Measurements from ENCODE around the gene SLC9A9. TPM values are rescaled to one million over a fixed set of nuclear protein-coding genes. Genes with fewer than 3 reads are reported as not detected.

The SLC9A9 gene
- total RNA-seq, 1 experiment from 2014 or later = not detected

DNA sequence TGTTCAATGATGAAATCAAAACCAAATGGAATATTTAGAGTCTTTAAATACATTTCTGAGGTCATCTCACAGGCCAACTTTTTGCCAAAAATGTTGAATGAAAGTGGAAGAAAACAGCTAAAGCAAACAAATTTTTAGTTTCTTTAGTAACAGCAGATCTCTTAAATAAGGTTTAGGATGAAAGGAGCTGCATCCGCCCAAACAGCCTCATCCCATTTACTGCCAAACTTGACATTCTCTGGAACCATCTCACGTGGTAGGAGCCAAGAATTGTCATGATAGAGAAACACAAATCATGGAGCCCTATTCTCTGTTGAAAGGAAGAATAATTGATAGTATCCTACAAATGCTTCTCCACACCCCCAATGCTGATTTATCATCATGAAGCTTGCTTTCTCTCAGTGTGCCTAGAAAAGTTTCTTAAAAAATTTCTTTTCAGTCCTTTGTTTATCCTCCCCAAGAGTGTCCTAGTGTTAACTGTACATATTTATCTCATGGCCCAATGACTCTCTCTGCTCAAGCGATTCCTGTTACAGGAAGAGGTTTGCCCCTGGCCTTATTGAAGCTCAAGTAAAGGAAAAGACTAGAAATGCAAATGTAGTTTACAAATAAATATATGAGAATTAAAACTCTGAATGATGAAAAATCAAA lies 23.4 kb downstream of the SLC9A9 start:
- H3K27me3 Mint-ChIP-seq (ENCODE audit: insufficient read depth, unreplicated experiment) = peaks cover 13% of the 10 kb centered on the region
- DNase-seq = no peak
- no peaks in the 10 kb centered on the region for H3K4me1 ChIP-seq
- no peaks in the 10 kb centered on the region for H3K9me3 ChIP-seq
- ChIA-PET POLR2A (no interaction called here), CTCF (no interaction called here)
- TF ChIP-seq, protein P1, sequence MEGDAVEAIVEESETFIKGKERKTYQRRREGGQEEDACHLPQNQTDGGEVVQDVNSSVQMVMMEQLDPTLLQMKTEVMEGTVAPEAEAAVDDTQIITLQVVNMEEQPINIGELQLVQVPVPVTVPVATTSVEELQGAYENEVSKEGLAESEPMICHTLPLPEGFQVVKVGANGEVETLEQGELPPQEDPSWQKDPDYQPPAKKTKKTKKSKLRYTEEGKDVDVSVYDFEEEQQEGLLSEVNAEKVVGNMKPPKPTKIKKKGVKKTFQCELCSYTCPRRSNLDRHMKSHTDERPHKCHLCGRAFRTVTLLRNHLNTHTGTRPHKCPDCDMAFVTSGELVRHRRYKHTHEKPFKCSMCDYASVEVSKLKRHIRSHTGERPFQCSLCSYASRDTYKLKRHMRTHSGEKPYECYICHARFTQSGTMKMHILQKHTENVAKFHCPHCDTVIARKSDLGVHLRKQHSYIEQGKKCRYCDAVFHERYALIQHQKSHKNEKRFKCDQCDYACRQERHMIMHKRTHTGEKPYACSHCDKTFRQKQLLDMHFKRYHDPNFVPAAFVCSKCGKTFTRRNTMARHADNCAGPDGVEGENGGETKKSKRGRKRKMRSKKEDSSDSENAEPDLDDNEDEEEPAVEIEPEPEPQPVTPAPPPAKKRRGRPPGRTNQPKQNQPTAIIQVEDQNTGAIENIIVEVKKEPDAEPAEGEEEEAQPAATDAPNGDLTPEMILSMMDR (IDR thresholded peaks at IDR 0.05; ENCODE audit: insufficient read depth in 1 of 2, low read depth in 1 of 2, low read length in 1 of 2, severe bottlenecking in 1 of 2, unreplicated experiment in 1 of 2) = no peak
- no peak overlapping the region for H3K4me3 Mint-ChIP-seq (ENCODE audit: unreplicated experiment)
- H3K27ac Mint-ChIP-seq (ENCODE audit: unreplicated experiment) = no peak overlapping the region
- no peaks in the 10 kb centered on the region for H3K27me3 ChIP-seq (replicated peaks; ENCODE audit: control insufficient read depth, insufficient read depth, low read length)
- no peak overlapping the region for H3K4me3 ChIP-seq (ENCODE audit: low read depth, low read length)
- H3K9me3 Mint-ChIP-seq (ENCODE audit: unreplicated experiment) = no peaks in the 10 kb centered on the region
- no peaks in the 10 kb centered on the region for H3K36me3 ChIP-seq (ENCODE audit: control insufficient read depth, insufficient read depth, low read length)
- intact Hi-C loops (cut with micrococcal nuclease; ENCODE audit: unreplicated experiment) = no loop called here
- no TSS peak for BruUV-seq (replicated peaks)
- no peaks in the 10 kb centered on the region for H3K4me1 Mint-ChIP-seq (ENCODE audit: low read depth, unreplicated experiment)
- no peaks in the 10 kb centered on the region for H3K36me3 Mint-ChIP-seq (ENCODE audit: insufficient read depth, unreplicated experiment)

- Mint-ChIP-seq H3K9me3 (ENCODE audit: unreplicated experiment) (no peaks in the 10 kb centered on the region), H3K4me1 (ENCODE audit: low read depth, unreplicated experiment) (no peaks in the 10 kb centered on the region), H3K27me3 (ENCODE audit: insufficient read depth, unreplicated experiment) (peaks cover 3% of the 10 kb centered on the region), H3K4me3 (ENCODE audit: unreplicated experiment) (no peak overlapping the region), H3K27ac (ENCODE audit: unreplicated experiment) (no peak overlapping the region), H3K36me3 (ENCODE audit: insufficient read depth, unreplicated experiment) (no peaks in the 10 kb centered on the region)
- ChIA-PET CTCF (no interaction called here), POLR2A (no interaction called here)
- no peaks in the 10 kb centered on the region for H3K36me3 ChIP-seq (ENCODE audit: control insufficient read depth, insufficient read depth, low read length)
- TF ChIP-seq, protein P1 (IDR thresholded peaks at IDR 0.05; ENCODE audit: insufficient read depth in 1 of 2, low read depth in 1 of 2, low read length in 1 of 2, severe bottlenecking in 1 of 2, unreplicated experiment in 1 of 2) = no peak
- H3K4me1 ChIP-seq = no peaks in the 10 kb centered on the region
- no TSS peak for BruUV-seq (replicated peaks)
- intact Hi-C loops (cut with micrococcal nuclease; ENCODE audit: unreplicated experiment) = no loop called here
- H3K27me3 ChIP-seq (replicated peaks; ENCODE audit: control insufficient read depth, insufficient read depth, low read length) = no peaks in the 10 kb centered on the region
- H3K4me3 ChIP-seq (ENCODE audit: low read depth, low read length) = no peak overlapping the region
- H3K9me3 ChIP-seq = no peaks in the 10 kb centered on the region
- DNase-seq = no peak
Observed at GRCh38 chr3:143822798-143823197, 25.5 kb downstream of the SLC9A9 start.

GRCh38 chr3:143822374-143822773 lies 25.9 kb downstream of the SLC9A9 start:
- Histone ChIP-seq H3K36me3 (ENCODE audit: control insufficient read depth, insufficient read depth, low read length) (no peaks in the 10 kb centered on the region), H3K4me3 (ENCODE audit: low read depth, low read length) (no peak overlapping the region), H3K9me3 (no peaks in the 10 kb centered on the region), H3K4me1 (no peaks in the 10 kb centered on the region), H3K27me3 (replicated peaks; ENCODE audit: control insufficient read depth, insufficient read depth, low read length) (no peaks in the 10 kb centered on the region)
- no TSS peak for BruUV-seq (replicated peaks)
- H3K36me3 Mint-ChIP-seq (ENCODE audit: insufficient read depth, unreplicated experiment) = no peaks in the 10 kb centered on the region
- H3K27me3 Mint-ChIP-seq (ENCODE audit: insufficient read depth, unreplicated experiment) = peaks cover 3% of the 10 kb centered on the region
- TF ChIP-seq, protein P1 (IDR thresholded peaks at IDR 0.05; ENCODE audit: insufficient read depth in 1 of 2, low read depth in 1 of 2, low read length in 1 of 2, severe bottlenecking in 1 of 2, unreplicated experiment in 1 of 2) = no peak
- no peaks in the 10 kb centered on the region for H3K4me1 Mint-ChIP-seq (ENCODE audit: low read depth, unreplicated experiment)
- POLR2A ChIA-PET = no interaction called here
- H3K4me3 Mint-ChIP-seq (ENCODE audit: unreplicated experiment) = no peak overlapping the region
- intact Hi-C loops (cut with micrococcal nuclease; ENCODE audit: unreplicated experiment) = no loop called here
- CTCF ChIA-PET = no interaction called here
- no peak for DNase-seq
- no peaks in the 10 kb centered on the region for H3K9me3 Mint-ChIP-seq (ENCODE audit: unreplicated experiment)
- H3K27ac Mint-ChIP-seq (ENCODE audit: unreplicated experiment) = no peak overlapping the region
